Measurements from ENCODE around the gene NVL. TPM values are rescaled to one million over a fixed set of nuclear protein-coding genes. Genes with fewer than 3 reads are reported as not detected.
A peak's percentile ranks its signal among the peaks of the same experiment; 100 is the strongest.

The NVL gene
- total and polyA plus RNA-seq, 2 experiments from 2014 or later = 24.0 to 32.7 TPM

GRCh38 chr1:224331326-224331725, 1.4 kb upstream of the NVL start:
- Histone ChIP-seq H3K9me3 (ENCODE audit: low read depth) (no peaks in the 10 kb centered on the region), H3K27me3 (no peaks in the 10 kb centered on the region), H3K27ac (no peak overlapping the region), H3K4me3 (no peak overlapping the region), H3K36me3 (no peaks in the 10 kb centered on the region), H3K4me1 (ENCODE audit: low read depth) (peaks cover 6% of the 10 kb centered on the region)
- no peak for DNase-seq (ENCODE audit: low read depth in 1 of 2, low spot score in 1 of 2)
- TF ChIP-seq CTCF (IDR thresholded peaks at IDR 0.05; ENCODE audit: low read depth, low read length) = no peak

- peaks cover 6% of the 10 kb centered on the region for H3K4me1 ChIP-seq (ENCODE audit: low read depth)
- H3K9me3 ChIP-seq (ENCODE audit: low read depth) = no peaks in the 10 kb centered on the region
- no peak for DNase-seq (ENCODE audit: low read depth in 1 of 2, low spot score in 1 of 2)
- H3K27me3 ChIP-seq = no peaks in the 10 kb centered on the region
- peak overlapping the region; percentile 99 for H3K27ac ChIP-seq
- no peaks in the 10 kb centered on the region for H3K36me3 ChIP-seq
- TF ChIP-seq CTCF (IDR thresholded peaks at IDR 0.05; ENCODE audit: low read depth, low read length) = no peak
- H3K4me3 ChIP-seq = peak overlapping the region; percentile 86
Observed at GRCh38 chr1:224329484-224329841, 509 bp downstream of the NVL start.

DNA sequence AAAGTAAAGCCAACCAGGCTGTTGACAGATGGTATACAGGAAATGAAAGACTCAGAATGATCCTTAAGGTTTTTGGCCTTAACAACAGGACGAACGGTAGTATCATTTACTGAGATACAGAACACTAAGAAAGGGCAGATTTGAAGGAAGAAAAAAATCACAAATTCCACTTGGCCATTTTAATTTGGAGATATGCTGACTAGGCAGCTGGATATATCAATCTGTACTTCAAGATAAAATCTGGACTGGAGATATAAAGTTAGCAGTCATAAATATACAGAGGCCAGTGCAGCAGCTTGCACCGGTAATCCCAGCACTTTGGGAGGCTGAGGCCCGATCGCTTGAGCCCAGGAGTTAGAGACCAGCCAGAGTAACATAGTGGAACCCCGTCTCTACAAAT, 1.3 kb downstream of the NVL start:
- no peaks in the 10 kb centered on the region for H3K9me3 ChIP-seq (ENCODE audit: low read depth)
- H3K4me1 ChIP-seq (ENCODE audit: low read depth) = peaks cover 6% of the 10 kb centered on the region
- no peaks in the 10 kb centered on the region for H3K27me3 ChIP-seq
- H3K4me3 ChIP-seq = no peak overlapping the region
- H3K36me3 ChIP-seq = no peaks in the 10 kb centered on the region
- TF ChIP-seq CTCF (IDR thresholded peaks at IDR 0.05; ENCODE audit: low read depth, low read length) = no peak
- no peak overlapping the region for H3K27ac ChIP-seq
- no peak for DNase-seq (ENCODE audit: low read depth in 1 of 2, low spot score in 1 of 2)

DNA sequence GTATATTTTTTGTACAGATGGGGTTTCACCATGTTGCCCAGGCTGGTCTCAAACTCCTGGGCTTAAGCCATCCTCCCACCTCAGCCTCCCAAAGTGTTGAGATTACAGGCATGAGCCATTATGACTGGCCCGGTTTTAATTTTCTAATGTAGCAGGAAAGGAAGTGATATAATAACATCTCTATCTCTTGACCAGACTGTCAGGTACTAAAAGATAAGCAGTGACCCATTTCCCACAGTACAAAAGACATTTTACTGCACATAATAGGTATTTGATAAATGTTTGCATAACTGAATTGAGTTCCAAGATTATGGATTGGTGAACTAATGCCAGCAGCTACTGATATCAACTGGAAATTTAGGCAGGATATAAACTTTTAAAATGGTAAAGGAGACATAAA, 4.0 kb downstream of the NVL start:
- Histone ChIP-seq H3K9me3 (ENCODE audit: low read depth) (no peaks in the 10 kb centered on the region), H3K36me3 (no peaks in the 10 kb centered on the region), H3K4me3 (no peak overlapping the region), H3K4me1 (ENCODE audit: low read depth) (peaks cover 6% of the 10 kb centered on the region), H3K27ac (no peak overlapping the region), H3K27me3 (no peaks in the 10 kb centered on the region)
- no peak for DNase-seq (ENCODE audit: low read depth in 1 of 2, low spot score in 1 of 2)
- no peak for TF ChIP-seq CTCF (IDR thresholded peaks at IDR 0.05; ENCODE audit: low read depth, low read length)

DNA sequence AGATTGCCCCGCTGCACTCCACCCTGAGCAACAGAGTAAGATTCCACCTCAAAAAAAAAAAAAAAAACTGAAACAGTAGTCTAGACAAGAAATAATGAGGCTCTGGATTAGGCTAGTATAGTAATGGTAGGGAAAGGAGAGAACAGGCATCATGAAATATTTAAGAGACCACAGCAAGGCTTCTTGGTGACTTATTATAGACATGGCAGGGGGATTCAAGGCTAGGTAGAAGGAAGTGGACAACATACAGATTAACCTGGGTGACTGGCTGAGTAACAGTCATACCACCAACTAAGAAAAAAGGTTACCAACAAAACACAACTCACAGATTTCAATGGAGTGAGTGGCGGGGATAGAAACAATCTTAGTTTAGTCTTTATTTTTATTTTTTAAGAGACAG, 8.3 kb downstream of the NVL start:
- no peak overlapping the region for H3K4me3 ChIP-seq
- H3K36me3 ChIP-seq = peaks cover 7% of the 10 kb centered on the region
- H3K27ac ChIP-seq = no peak overlapping the region
- TF ChIP-seq CTCF (IDR thresholded peaks at IDR 0.05; ENCODE audit: low read depth, low read length) = no peak
- no peak for DNase-seq (ENCODE audit: low read depth in 1 of 2, low spot score in 1 of 2)
- H3K4me1 ChIP-seq (ENCODE audit: low read depth) = no peaks in the 10 kb centered on the region
- H3K9me3 ChIP-seq (ENCODE audit: low read depth) = no peaks in the 10 kb centered on the region
- no peaks in the 10 kb centered on the region for H3K27me3 ChIP-seq
